HepG2 (cell line): ENCODE measurements around the gene MRPL27. TPM values are rescaled to one million over a fixed set of nuclear protein-coding genes. Genes with fewer than 3 reads are reported as not detected.

ENCODE experiments used
- ATAC-seq: fragments of 200-7000 bp; cut with Tn5 transposase; 3 replicates; pipeline ENCODE4 v1.9.1; 2020; ENCODE audit warnings: mild to moderate bottlenecking, moderate library complexity
- BruUV-seq: library from RNA; stranded (reverse); fragments of 400-500 nt; replicated peaks from 2 replicates; lab custom pipeline; 2021; lab: Mats Ljungman, UMichigan
- CTCF ChIA-PET: fragments of 300-600 bp; formaldehyde crosslinking; extraction: SDS; loops from one replicate; lab custom pipeline; 2021; ENCODE audit warnings: low total read pairs, inconsistent platforms, low intra/inter-chr PET ratio; lab: Yijun Ruan, JAX
- POLR2A ChIA-PET: fragments of 350-600 bp; sonication (Branson Sonifier 250); formaldehyde crosslinking; loops from one replicate; lab custom pipeline; 2020; ENCODE audit warnings: antibody characterized with exemption, inconsistent platforms; lab: Yijun Ruan, JAX
- DNase-seq: peaks from one replicate; pipeline ENCODE4 v3.0.0-alpha.2; 2015; ENCODE audit warnings: low spot score
- FAIRE-seq: peaks from 3 replicates; lab custom pipeline; 2011; peaks lifted over from hg19 to GRCh38; lab: Jason Lieb, UNC
- H2AFZ ChIP-seq: one replicate; pipeline ENCODE4 v1.6.1; 2011; ENCODE audit warnings: low read length, inconsistent platforms
- H3K27ac ChIP-seq: fragments of 300-600 bp; 3 replicates; pipeline ENCODE4 v1.8.0; 2011; ENCODE audit warnings: mixed run types, mild to moderate bottlenecking, mixed read lengths, low read length, inconsistent platforms; ENCODE audit not compliant: insufficient read depth; ENCODE audit errors: extremely low read length
- H3K27me3 ChIP-seq, 2 experiments: fragments of 200-600 bp in 1 of 2; 2 replicates in 1 of 2; 3 replicates in 1 of 2; pipeline versions ENCODE4 v1.6.0 to v1.8.0; 2011; ENCODE audit warnings: low read length in 2 of 2, mild to moderate bottlenecking in 2 of 2, moderate library complexity in 2 of 2, inconsistent platforms in 1 of 2; ENCODE audit not compliant: insufficient read depth in 2 of 2, control insufficient read depth in 1 of 2
- H3K36me3 ChIP-seq, 2 experiments: fragments of 200-600 bp in 1 of 2; replicated peaks in 1 of 2; 2 replicates in 1 of 2; 3 replicates in 1 of 2; pipeline versions ENCODE4 v1.5.1 to v1.8.0; 2011; ENCODE audit warnings: low read length in 2 of 2, inconsistent platforms in 1 of 2; ENCODE audit not compliant: insufficient read depth in 2 of 2, control insufficient read depth in 1 of 2
- H3K4me1 ChIP-seq: 2 replicates; pipeline ENCODE4 v1.5.1; 2012; ENCODE audit warnings: low read length, inconsistent platforms; ENCODE audit not compliant: insufficient read depth
- H3K4me2 ChIP-seq: 2 replicates; pipeline ENCODE4 v1.6.0; 2011; ENCODE audit warnings: low read depth, low read length, inconsistent platforms
- H3K4me3 ChIP-seq, 3 experiments: fragments of 200-600 bp in 1 of 3; sonication (generic), shearing (Covaris generic) in 1 of 3; replicated peaks in 1 of 3; 2 replicates each; pipeline ENCODE4 v1.5.1; 2011 to 2016; ENCODE audit warnings: low read length in 3 of 3, inconsistent platforms in 2 of 3, low read depth in 2 of 3, mild to moderate bottlenecking in 2 of 3, control low read depth in 1 of 3, mixed read lengths in 1 of 3; ENCODE audit not compliant: insufficient read depth in 1 of 3
- H3K79me2 ChIP-seq: one replicate; pipeline ENCODE4 v1.6.1; 2011; ENCODE audit warnings: low read length, inconsistent platforms; ENCODE audit not compliant: insufficient read depth
- H3K9ac ChIP-seq: 2 replicates; pipeline ENCODE4 v1.6.0; 2011; ENCODE audit warnings: mild to moderate bottlenecking, low read depth, low read length, inconsistent platforms; ENCODE audit not compliant: insufficient read depth
- H3K9me3 ChIP-seq: 2 replicates; pipeline ENCODE4 v1.5.1; 2012; ENCODE audit warnings: mild to moderate bottlenecking, low read length
- H4K20me1 ChIP-seq: 2 replicates; pipeline ENCODE4 v1.6.0; 2011; ENCODE audit warnings: inconsistent platforms, mild to moderate bottlenecking, low read length, moderate library complexity; ENCODE audit not compliant: insufficient read depth
- GTF2F1 ChIP-seq: fragments of 150-350 bp; IDR thresholded peaks from 2 replicates; pipeline ENCODE4 v1.6.1; 2014; ENCODE audit warnings: low read length
- POLR2A ChIP-seq, 2 experiments: IDR thresholded peaks; 2 replicates each; pipeline ENCODE4 v1.6.1; 2011; ENCODE audit warnings: low read depth in 2 of 2, low read length in 2 of 2, mild to moderate bottlenecking in 1 of 2, moderate library complexity in 1 of 2; ENCODE audit not compliant: insufficient read depth in 1 of 2
- POLR2AphosphoS2 ChIP-seq: IDR thresholded peaks from 2 replicates; pipeline ENCODE4 v1.6.1; 2011; ENCODE audit warnings: low read depth, low read length, improper control_type of control experiment
- POLR2AphosphoS5 ChIP-seq: IDR thresholded peaks from 2 replicates; pipeline ENCODE4 v1.6.1; 2012; ENCODE audit warnings: low read depth, low read length
- RBM22 ChIP-seq: fragments of 200-400 bp; formaldehyde crosslinking; optimal IDR thresholded peaks from 2 replicates; pipeline ENCODE3; 2017; ENCODE audit warnings: mild to moderate bottlenecking, low read length, moderate library complexity
- SRSF1 ChIP-seq: fragments of 200-400 bp; formaldehyde crosslinking; optimal IDR thresholded peaks from 2 replicates; pipeline ENCODE3; 2017; ENCODE audit warnings: mild to moderate bottlenecking, low read depth, low read length, moderate library complexity
- ZKSCAN1 ChIP-seq: fragments of 150-350 bp; IDR thresholded peaks from 2 replicates; pipeline ENCODE4 v1.6.1; 2014; ENCODE audit warnings: low read length
- ZNF350 ChIP-seq: sonication (generic); formaldehyde crosslinking; IDR thresholded peaks from 2 replicates; pipeline ENCODE4 v1.4.0; 2020; ENCODE audit warnings: mild to moderate bottlenecking, low read depth, missing genetic modification reagents, borderline replicate concordance
- WGBS: methylation state at CpG from one replicate; pipeline ENCODE4 v1.1.6; 2017; ENCODE audit warnings: low lambda C conversion rate; 5-methylcytosine and 5-hydroxymethylcytosine counted together
- in situ Hi-C: cut with HindIII; loops from 2 replicates; pipeline ENCODE4 v1.10.0; 2017; ENCODE audit warnings: low pct_unique_long_range_greater_than_20kb; ENCODE audit not compliant: extremely low pct_ligation_motif_present
- intact Hi-C: fragments of 100-400 bp; cut with micrococcal nuclease; formaldehyde crosslinking; loops from one replicate; pipeline ENCODE4 v1.10.0; 2022; ENCODE audit not compliant: unreplicated experiment
- polyA plus RNA-seq, 8 experiments: library from polyadenylated mRNA; depleted of rRNA in 3 of 8; stranded (reverse) in 7 of 8; unstranded in 1 of 8; fragments of >200 nt; fragmentation: Illumina TruSeq in 4 of 8; extraction: Trizol in 4 of 8; gene quantifications; 2 replicates each; pipeline versions ENCODE4 v1.2.1 to v1.2.3, GENCODE V29; 2011 to 2016; ENCODE audit warnings: low read depth in 4 of 8, missing spikeins in 1 of 8, mixed read lengths in 1 of 8; ENCODE audit not compliant: insufficient read depth in 1 of 8
- total RNA-seq, 5 experiments: library from RNA; depleted of rRNA; stranded (reverse); fragments of >200 nt; fragmentation: Illumina TruSeq; extraction: Trizol; gene quantifications; 2 replicates each; pipeline ENCODE4 v1.2.3, GENCODE V29; 2016; ENCODE audit warnings: low read depth in 1 of 5
- TF ChIP-seq, protein P1 (sequence below): sonication (generic); formaldehyde crosslinking; IDR thresholded peaks from 2 replicates; pipeline ENCODE4 v1.4.0; 2020; ENCODE audit warnings: missing genetic modification reagents, borderline replicate concordance
- TF ChIP-seq, protein P2 (sequence below): sonication (generic); formaldehyde crosslinking; IDR thresholded peaks from 2 replicates; pipeline ENCODE4 v1.4.0; 2020; ENCODE audit warnings: missing genetic modification reagents
- TF ChIP-seq, protein P3 (sequence below): IDR thresholded peaks from 2 replicates; pipeline ENCODE4 v1.6.1; 2016; ENCODE audit warnings: mild to moderate bottlenecking

Gene MRPL27
- total and polyA plus RNA-seq, 2 of the 13 experiments (the other 11 are each of a cell fraction or from before 2014, with no cell fraction given) = 137 to 217 TPM

DNA sequence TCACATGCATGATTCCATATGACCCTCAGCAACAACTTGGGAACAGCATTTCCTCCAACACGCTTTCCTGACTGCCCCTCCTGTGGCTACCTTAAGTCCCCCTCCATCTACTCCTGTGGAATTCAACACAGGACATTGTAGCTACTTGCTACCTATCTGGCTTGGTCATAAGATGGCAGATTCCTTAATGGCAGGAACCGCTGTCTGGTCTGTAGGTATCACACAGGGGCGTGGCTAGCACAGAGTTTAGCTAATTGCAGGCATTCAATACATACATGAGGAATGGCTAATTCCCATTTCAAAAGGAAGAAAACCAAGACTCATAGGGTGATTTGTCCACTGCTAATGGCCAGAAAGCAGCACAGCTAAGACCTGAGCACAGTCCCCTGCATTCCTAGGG, 15.7 kb upstream of the MRPL27 start:
- POLR2A ChIA-PET = interaction anchor here (1.2 to 4.7 kb wide), 2 partner anchors 9 kb away, joined by 4 to 19 read pairs; partner anchors contain the start of gene LRRC59
- in situ Hi-C loops (no loop called here), intact Hi-C loops (no loop called here)
- H3K4me2 ChIP-seq = no peak overlapping the region
- CTCF ChIA-PET = no interaction called here
- no peak overlapping the region for H3K4me3 ChIP-seq
- H3K9me3 ChIP-seq = no peaks in the 10 kb centered on the region
- no peak overlapping the region for H3K27ac ChIP-seq
- DNase-seq (no peak), FAIRE-seq (no peak)
- WGBS = 97% methylated on average over 3 of the region's 3 CpGs
- no peaks in the 10 kb centered on the region for H3K4me1 ChIP-seq
- H3K79me2 ChIP-seq = peaks cover 14% of the 10 kb centered on the region
- H3K27me3 ChIP-seq = no peaks in the 10 kb centered on the region
- no peaks in the 10 kb centered on the region for H4K20me1 ChIP-seq
- no peak overlapping the region for H2AFZ ChIP-seq
- H3K36me3 ChIP-seq = peaks cover 63 to 93% of the 10 kb centered on the region in 2 experiments
- TF ChIP-seq GTF2F1 (no peak), POLR2AphosphoS2 (peak; percentile 87), POLR2A (IDR thresholded peaks at IDR 0.05; ENCODE audit: insufficient read depth in 1 of 2, low read depth in 2 of 2, low read length in 2 of 2) (peak in 1 of 2 experiments; percentile 2; a peak in 2 of 4 replicates), RBM22 (peak; percentile 32), POLR2AphosphoS5 (peak; percentile 18; the same call in 1 of the 2 replicates), ZNF350 (CRISPR knock-in tag) (no peak)
- TF ChIP-seq, all 625 proteins: peak for 4
- H3K9ac ChIP-seq = no peak overlapping the region
- no TSS peak for BruUV-seq
- no peak; the same call in 2 of the 3 replicates for ATAC-seq

DNA sequence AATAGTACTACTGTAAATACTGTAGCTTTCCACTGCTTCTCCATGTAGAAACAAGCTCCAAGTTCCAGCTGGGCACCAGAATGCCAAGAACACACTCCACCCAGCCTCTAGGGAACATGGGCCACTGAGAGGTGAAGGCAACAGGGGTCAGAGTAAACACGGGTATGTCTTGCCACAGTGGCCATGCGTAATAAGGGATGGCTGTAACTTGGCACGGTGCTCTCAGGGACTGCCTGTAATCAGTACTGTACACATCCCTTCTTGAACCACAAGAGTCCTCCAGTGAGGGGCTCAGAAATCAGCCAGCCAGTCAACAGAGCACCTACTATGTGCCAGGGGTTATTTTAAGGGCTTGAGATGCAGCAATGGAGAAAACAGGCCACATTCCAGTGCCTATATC, 13.5 kb upstream of the MRPL27 start:
- H3K36me3 ChIP-seq = peaks cover 60 to 92% of the 10 kb centered on the region in 2 experiments
- peak; percentile 9; the same call in 2 of the 3 replicates for ATAC-seq
- no peak for FAIRE-seq
- in situ Hi-C loops = no loop called here
- H3K4me3 ChIP-seq = no peak overlapping the region
- H3K9ac ChIP-seq = no peak overlapping the region
- POLR2A ChIA-PET = interaction anchor here (4.7 kb wide), 1 partner anchor 11 kb away, joined by 19 read pairs; the partner anchor contains the start of gene LRRC59
- no TSS peak for BruUV-seq
- CTCF ChIA-PET = no interaction called here
- no peak overlapping the region for H3K27ac ChIP-seq
- 0 out of 2 replicates have a peak, but pooled peaks cover 3% of the 10 kb centered on the region for H4K20me1 ChIP-seq
- TF ChIP-seq, protein P1, sequence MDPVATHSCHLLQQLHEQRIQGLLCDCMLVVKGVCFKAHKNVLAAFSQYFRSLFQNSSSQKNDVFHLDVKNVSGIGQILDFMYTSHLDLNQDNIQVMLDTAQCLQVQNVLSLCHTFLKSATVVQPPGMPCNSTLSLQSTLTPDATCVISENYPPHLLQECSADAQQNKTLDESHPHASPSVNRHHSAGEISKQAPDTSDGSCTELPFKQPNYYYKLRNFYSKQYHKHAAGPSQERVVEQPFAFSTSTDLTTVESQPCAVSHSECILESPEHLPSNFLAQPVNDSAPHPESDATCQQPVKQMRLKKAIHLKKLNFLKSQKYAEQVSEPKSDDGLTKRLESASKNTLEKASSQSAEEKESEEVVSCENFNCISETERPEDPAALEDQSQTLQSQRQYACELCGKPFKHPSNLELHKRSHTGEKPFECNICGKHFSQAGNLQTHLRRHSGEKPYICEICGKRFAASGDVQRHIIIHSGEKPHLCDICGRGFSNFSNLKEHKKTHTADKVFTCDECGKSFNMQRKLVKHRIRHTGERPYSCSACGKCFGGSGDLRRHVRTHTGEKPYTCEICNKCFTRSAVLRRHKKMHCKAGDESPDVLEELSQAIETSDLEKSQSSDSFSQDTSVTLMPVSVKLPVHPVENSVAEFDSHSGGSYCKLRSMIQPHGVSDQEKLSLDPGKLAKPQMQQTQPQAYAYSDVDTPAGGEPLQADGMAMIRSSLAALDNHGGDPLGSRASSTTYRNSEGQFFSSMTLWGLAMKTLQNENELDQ (CRISPR knock-in tag) = no peak
- TF ChIP-seq ZKSCAN1 (peak; percentile 83), SRSF1 (no peak)
- TF ChIP-seq, protein P2, sequence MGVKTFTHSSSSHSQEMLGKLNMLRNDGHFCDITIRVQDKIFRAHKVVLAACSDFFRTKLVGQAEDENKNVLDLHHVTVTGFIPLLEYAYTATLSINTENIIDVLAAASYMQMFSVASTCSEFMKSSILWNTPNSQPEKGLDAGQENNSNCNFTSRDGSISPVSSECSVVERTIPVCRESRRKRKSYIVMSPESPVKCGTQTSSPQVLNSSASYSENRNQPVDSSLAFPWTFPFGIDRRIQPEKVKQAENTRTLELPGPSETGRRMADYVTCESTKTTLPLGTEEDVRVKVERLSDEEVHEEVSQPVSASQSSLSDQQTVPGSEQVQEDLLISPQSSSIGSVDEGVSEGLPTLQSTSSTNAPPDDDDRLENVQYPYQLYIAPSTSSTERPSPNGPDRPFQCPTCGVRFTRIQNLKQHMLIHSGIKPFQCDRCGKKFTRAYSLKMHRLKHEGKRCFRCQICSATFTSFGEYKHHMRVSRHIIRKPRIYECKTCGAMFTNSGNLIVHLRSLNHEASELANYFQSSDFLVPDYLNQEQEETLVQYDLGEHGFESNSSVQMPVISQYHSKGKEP (CRISPR knock-in tag) = no peak
- TF ChIP-seq, protein P3, sequence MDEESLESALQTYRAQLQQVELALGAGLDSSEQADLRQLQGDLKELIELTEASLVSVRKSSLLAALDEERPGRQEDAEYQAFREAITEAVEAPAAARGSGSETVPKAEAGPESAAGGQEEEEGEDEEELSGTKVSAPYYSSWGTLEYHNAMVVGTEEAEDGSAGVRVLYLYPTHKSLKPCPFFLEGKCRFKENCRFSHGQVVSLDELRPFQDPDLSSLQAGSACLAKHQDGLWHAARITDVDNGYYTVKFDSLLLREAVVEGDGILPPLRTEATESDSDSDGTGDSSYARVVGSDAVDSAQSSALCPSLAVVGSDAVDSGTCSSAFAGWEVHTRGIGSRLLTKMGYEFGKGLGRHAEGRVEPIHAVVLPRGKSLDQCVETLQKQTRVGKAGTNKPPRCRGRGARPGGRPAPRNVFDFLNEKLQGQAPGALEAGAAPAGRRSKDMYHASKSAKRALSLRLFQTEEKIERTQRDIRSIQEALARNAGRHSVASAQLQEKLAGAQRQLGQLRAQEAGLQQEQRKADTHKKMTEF = no peak
- no peak overlapping the region for H2AFZ ChIP-seq
- no peaks in the 10 kb centered on the region for H3K27me3 ChIP-seq
- no peaks in the 10 kb centered on the region for H3K4me1 ChIP-seq
- intact Hi-C loops = no loop called here
- DNase-seq = no peak
- peaks cover 7% of the 10 kb centered on the region for H3K79me2 ChIP-seq
- no peaks in the 10 kb centered on the region for H3K9me3 ChIP-seq
- H3K4me2 ChIP-seq = no peak overlapping the region
- 93% methylated on average over 3 of the region's 3 CpGs for WGBS
